WTC11 (cell line): ENCODE measurements around the gene OR6J1. TPM values are rescaled to one million over a fixed set of nuclear protein-coding genes. Genes with fewer than 3 reads are reported as not detected.

ENCODE experiments used
- ATAC-seq: fragments of 200-7000 bp; cut with Tn5 transposase; 2 replicates; pipeline ENCODE4 v1.10.0; 2021; ENCODE audit warnings: mild to moderate bottlenecking, moderate library complexity
- CTCF ChIA-PET: fragments of 300-600 bp; sonication (Branson Sonifier 250); formaldehyde crosslinking; loops from one replicate; lab custom pipeline; 2021; ENCODE audit warnings: antibody characterized with exemption; lab: Charles Lee
- POLR2A ChIA-PET: fragments of 350-600 bp; sonication (Branson Sonifier 250); formaldehyde crosslinking; loops from one replicate; lab custom pipeline; 2021; ENCODE audit warnings: antibody characterized with exemption; lab: Charles Lee
- DNase-seq: peaks from one replicate; pipeline ENCODE4 v3.0.0; 2021; ENCODE audit warnings: low spot score
- H3K27ac Mint-ChIP-seq: 2 replicates; pipeline ENCODE4 v1.8.0; 2021; ENCODE audit warnings: mixed read lengths
- H3K27me3 Mint-ChIP-seq: 2 replicates; pipeline ENCODE4 v1.8.0; 2021; ENCODE audit warnings: low read depth, mild to moderate bottlenecking, moderate library complexity, mixed read lengths
- H3K36me3 Mint-ChIP-seq: 2 replicates; pipeline ENCODE4 v1.8.0; 2021; ENCODE audit warnings: mixed read lengths
- H3K4me1 Mint-ChIP-seq: 2 replicates; pipeline ENCODE4 v1.8.0; 2022; ENCODE audit warnings: mixed read lengths
- H3K4me3 Mint-ChIP-seq: 2 replicates; pipeline ENCODE4 v1.8.0; 2021; ENCODE audit warnings: mild to moderate bottlenecking, moderate library complexity, mixed read lengths
- H3K9me3 Mint-ChIP-seq: 2 replicates; pipeline ENCODE4 v1.8.0; 2021; ENCODE audit warnings: mixed read lengths
- ARID4B ChIP-seq: sonication (generic); formaldehyde crosslinking; IDR thresholded peaks from 2 replicates; pipeline ENCODE4 v1.8.0; 2023; ENCODE audit warnings: missing genetic modification reagents, mild to moderate bottlenecking, borderline replicate concordance
- ATF1 ChIP-seq: sonication (generic); formaldehyde crosslinking; IDR thresholded peaks from 2 replicates; pipeline ENCODE4 v1.8.1; 2023; ENCODE audit warnings: mild to moderate bottlenecking, moderate library complexity, missing genetic modification reagents
- ELF4 ChIP-seq: sonication (generic); formaldehyde crosslinking; IDR thresholded peaks from 2 replicates; pipeline ENCODE4 v1.8.1; 2022; ENCODE audit warnings: low read depth, mild to moderate bottlenecking, moderate library complexity, missing genetic modification reagents
- FOXP4 ChIP-seq: sonication (generic); formaldehyde crosslinking; IDR thresholded peaks from 2 replicates; pipeline ENCODE4 v1.8.0; 2022; ENCODE audit warnings: mild to moderate bottlenecking, missing genetic modification reagents
- JUN ChIP-seq: sonication (generic); formaldehyde crosslinking; IDR thresholded peaks from 2 replicates; pipeline ENCODE4 v1.8.0; 2023; ENCODE audit warnings: mild to moderate bottlenecking, missing genetic modification reagents
- MAX ChIP-seq: sonication (generic); formaldehyde crosslinking; IDR thresholded peaks from 2 replicates; pipeline ENCODE4 v1.8.0; 2022; ENCODE audit warnings: mild to moderate bottlenecking, missing genetic modification reagents
- NFATC4 ChIP-seq: fragments of 250-450 bp; sonication (Bioruptor Pico); IDR thresholded peaks from 2 replicates; pipeline ENCODE4 v1.9.0; 2021; ENCODE audit warnings: mild to moderate bottlenecking
- NFYB ChIP-seq: sonication (generic); formaldehyde crosslinking; conservative IDR thresholded peaks from 2 replicates; pipeline ENCODE4 v1.8.0; 2022; ENCODE audit warnings: low read depth, missing genetic modification reagents
- NR2C2 ChIP-seq: sonication (generic); formaldehyde crosslinking; IDR thresholded peaks from 2 replicates; pipeline ENCODE4 v1.8.0; 2022; ENCODE audit warnings: mild to moderate bottlenecking, missing genetic modification reagents
- PRDM15 ChIP-seq: sonication (generic); formaldehyde crosslinking; IDR thresholded peaks from 2 replicates; pipeline ENCODE4 v1.8.0; 2022; ENCODE audit warnings: missing genetic modification reagents
- PRRX2 ChIP-seq: fragments of 250-450 bp; sonication (Bioruptor Pico); IDR thresholded peaks from 2 replicates; pipeline ENCODE4 v1.8.0; 2021; ENCODE audit warnings: mild to moderate bottlenecking
- RELA ChIP-seq: sonication (generic); formaldehyde crosslinking; IDR thresholded peaks from 2 replicates; pipeline ENCODE4 v1.8.1; 2022; ENCODE audit warnings: missing genetic modification reagents, mild to moderate bottlenecking, borderline replicate concordance
- RORB ChIP-seq: fragments of 250-450 bp; sonication (Bioruptor Pico); IDR thresholded peaks from 2 replicates; pipeline ENCODE4 v1.9.0; 2021; ENCODE audit warnings: mild to moderate bottlenecking
- SMAD3 ChIP-seq: sonication (generic); formaldehyde crosslinking; IDR thresholded peaks from 2 replicates; pipeline ENCODE4 v1.8.0; 2022; ENCODE audit warnings: missing genetic modification reagents, mild to moderate bottlenecking, borderline replicate concordance
- SMAD4 ChIP-seq: sonication (generic); formaldehyde crosslinking; IDR thresholded peaks from 2 replicates; pipeline ENCODE4 v1.8.0; 2022; ENCODE audit warnings: mild to moderate bottlenecking, missing genetic modification reagents
- TEAD4 ChIP-seq: sonication (generic); formaldehyde crosslinking; IDR thresholded peaks from 2 replicates; pipeline ENCODE4 v1.8.0; 2022; ENCODE audit warnings: mild to moderate bottlenecking, missing genetic modification reagents
- ZNF232 ChIP-seq: sonication (generic); formaldehyde crosslinking; IDR thresholded peaks from 2 replicates; pipeline ENCODE4 v1.8.0; 2022; ENCODE audit warnings: mild to moderate bottlenecking, missing genetic modification reagents
- ZNF281 ChIP-seq: sonication (generic); formaldehyde crosslinking; IDR thresholded peaks from 2 replicates; pipeline ENCODE4 v1.8.0; 2023; ENCODE audit warnings: mild to moderate bottlenecking, missing genetic modification reagents
- ZNF423 ChIP-seq: fragments of 250-450 bp; sonication (Bioruptor Pico); IDR thresholded peaks from 2 replicates; pipeline ENCODE4 v2.1.2; 2022; ENCODE audit warnings: mild to moderate bottlenecking, moderate library complexity
- total RNA-seq: library from RNA; stranded (reverse); gene quantifications from 3 replicates; pipeline ENCODE4 v1.2.3, GENCODE V29; 2021
- TF ChIP-seq, protein P1 (sequence below): sonication (generic); formaldehyde crosslinking; IDR thresholded peaks from 2 replicates; pipeline ENCODE4 v1.8.0; 2023; ENCODE audit warnings: missing genetic modification reagents

OR6J1 gene
- total RNA-seq, 1 experiment from 2014 or later: not detected

DNA sequence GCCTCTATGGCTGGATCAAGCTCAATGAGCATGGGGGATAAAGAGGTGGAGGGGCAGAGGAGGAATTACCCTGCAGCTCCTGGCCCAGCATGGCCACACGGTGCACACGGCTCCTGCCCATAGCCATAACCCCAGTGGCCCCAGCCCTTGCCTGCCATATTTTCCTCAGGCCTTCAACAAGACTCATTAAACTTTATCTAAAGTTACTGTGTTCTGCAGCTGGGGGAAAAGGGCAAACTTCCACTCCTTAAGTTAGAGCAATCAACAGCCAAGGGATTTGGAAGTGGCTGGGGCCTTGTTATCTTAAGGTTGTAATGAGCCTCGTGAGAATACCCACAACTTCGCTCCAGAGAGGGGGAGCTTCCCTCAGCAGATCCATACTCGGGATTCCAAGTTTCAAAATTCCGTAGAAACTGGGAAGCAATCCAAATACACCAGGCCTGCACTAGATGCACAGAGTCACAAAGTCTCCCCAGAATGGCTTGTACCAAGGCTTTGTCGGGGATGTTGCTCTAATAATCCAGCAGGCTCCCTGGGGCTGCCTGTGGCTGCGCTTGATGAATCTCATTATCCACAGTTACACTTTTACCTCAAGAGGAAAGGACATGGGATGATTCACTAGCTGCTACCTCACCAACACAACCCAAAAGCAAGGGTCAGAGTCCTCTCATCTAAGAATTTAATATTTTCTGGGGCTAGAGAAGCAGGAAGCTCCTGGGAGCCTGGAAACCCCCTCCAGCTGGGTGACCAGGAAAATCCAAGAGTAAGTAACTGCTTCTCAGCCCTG, 13.0 kb upstream of the OR6J1 start:
- CTCF ChIA-PET: interaction anchor here (0.9 to 5.1 kb wide), 8 partner anchors 15 to 196 kb away, joined by 3 to 42 read pairs (median 4); no protein-coding TSS in a partner anchor

More for the DNA sequence above, 13.0 kb upstream of the OR6J1 start:
- Mint-ChIP-seq H3K36me3 (no peaks in the 10 kb centered on the region), H3K4me1 (0 out of 2 replicates have a peak, but pooled peaks cover 3% of the 10 kb centered on the region), H3K4me3 (no peak overlapping the region), H3K9me3 (no peaks in the 10 kb centered on the region), H3K27ac (no peak overlapping the region), H3K27me3 (no peaks in the 10 kb centered on the region)
- TF ChIP-seq NFYB (CRISPR knock-in tag): no peak
- TF ChIP-seq, protein P1, sequence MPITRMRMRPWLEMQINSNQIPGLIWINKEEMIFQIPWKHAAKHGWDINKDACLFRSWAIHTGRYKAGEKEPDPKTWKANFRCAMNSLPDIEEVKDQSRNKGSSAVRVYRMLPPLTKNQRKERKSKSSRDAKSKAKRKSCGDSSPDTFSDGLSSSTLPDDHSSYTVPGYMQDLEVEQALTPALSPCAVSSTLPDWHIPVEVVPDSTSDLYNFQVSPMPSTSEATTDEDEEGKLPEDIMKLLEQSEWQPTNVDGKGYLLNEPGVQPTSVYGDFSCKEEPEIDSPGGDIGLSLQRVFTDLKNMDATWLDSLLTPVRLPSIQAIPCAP (CRISPR knock-in tag): no peak
- no peak for TF ChIP-seq ARID4B (CRISPR knock-in tag)
- no peak for TF ChIP-seq TEAD4 (CRISPR knock-in tag)
- no peak for TF ChIP-seq ZNF232
- TF ChIP-seq ATF1: no peak
- TF ChIP-seq FOXP4 (CRISPR knock-in tag): no peak
- TF ChIP-seq ZNF423 (CRISPR knock-in tag): no peak
- no peak for TF ChIP-seq PRRX2
- no peak for TF ChIP-seq ELF4 (CRISPR knock-in tag)
- no peak for TF ChIP-seq ZNF281 (CRISPR knock-in tag)
- TF ChIP-seq PRDM15: no peak
- no peak for TF ChIP-seq NR2C2 (CRISPR knock-in tag)
- no peak for TF ChIP-seq SMAD4 (CRISPR knock-in tag)
- TF ChIP-seq MAX (CRISPR knock-in tag): no peak
- no peak for TF ChIP-seq RELA (CRISPR knock-in tag)
- no peak for TF ChIP-seq JUN
- no peak for TF ChIP-seq RORB
- TF ChIP-seq NFATC4 (CRISPR knock-in tag): no peak
- TF ChIP-seq SMAD3 (CRISPR knock-in tag): no peak
- ATAC-seq: no peak
- DNase-seq: no peak
- POLR2A ChIA-PET: interaction anchor here (0.7 kb wide), 1 partner anchor 165 kb away, joined by 3 read pairs; no protein-coding TSS in a partner anchor
